ENCODE data around the gene FBXW7.
A peak's percentile ranks its signal among the peaks of the same experiment; 100 is the strongest.

The FBXW7 gene

GRCh38 chr4:152421576-152421975, 114.3 kb downstream of the FBXW7 start:
- no peak for DNase-seq

GRCh38 chr4:152419809-152420208, 116.1 kb downstream of the FBXW7 start:
- DNase-seq = no peak

GRCh38 chr4:152417673-152418072, 118.2 kb downstream of the FBXW7 start:
- no peak for DNase-seq

DNA sequence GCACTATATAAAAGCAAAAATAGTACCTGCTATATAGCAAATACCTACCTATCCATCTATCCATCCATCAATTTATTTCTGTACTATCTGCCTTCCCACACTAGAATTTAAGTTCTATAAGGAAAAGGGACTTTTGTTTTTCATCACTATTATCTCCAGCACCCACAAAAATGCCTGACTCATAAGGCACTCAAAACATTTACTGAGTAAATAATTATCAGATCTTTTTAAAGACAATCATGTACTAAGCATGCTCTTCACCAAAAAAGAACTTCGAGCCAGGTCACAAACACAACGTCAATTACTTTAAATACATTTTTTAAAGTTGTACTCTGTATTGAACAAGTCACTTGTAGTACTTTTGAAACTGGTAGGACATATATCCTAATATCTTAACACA, 119.9 kb downstream of the FBXW7 start:
- no peak for DNase-seq

GRCh38 chr4:152408514-152409327, 127.2 kb downstream of the FBXW7 start:
- no peak for DNase-seq

- DNase-seq = no peak
These were observed 134.5 kb downstream of the FBXW7 start for GRCh38 chr4:152401424-152401823.

DNA sequence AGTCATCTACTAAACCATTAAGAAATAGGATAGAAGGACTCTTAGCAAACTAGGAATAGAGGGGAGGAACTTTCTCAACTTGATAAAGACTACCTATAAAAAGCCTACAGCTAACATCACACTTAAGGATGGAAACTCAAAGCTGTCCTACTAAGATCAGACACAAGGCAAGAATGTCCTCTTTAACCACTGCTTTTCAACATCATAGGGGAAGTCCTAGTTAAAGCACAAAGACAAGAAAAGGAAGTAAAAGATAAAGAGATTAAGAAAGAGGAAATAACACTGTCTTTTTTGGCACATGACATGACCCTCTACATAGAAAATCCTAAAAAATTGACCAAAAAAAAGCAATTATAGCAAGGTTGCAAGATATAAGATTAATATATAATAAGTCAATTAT, 136.6 kb downstream of the FBXW7 start:
- no peak for DNase-seq

GRCh38 chr4:152398060-152398459, 137.8 kb downstream of the FBXW7 start:
- DNase-seq = no peak

- DNase-seq = no peak
These were observed 141.1 kb downstream of the FBXW7 start for GRCh38 chr4:152394791-152395190.

DNA sequence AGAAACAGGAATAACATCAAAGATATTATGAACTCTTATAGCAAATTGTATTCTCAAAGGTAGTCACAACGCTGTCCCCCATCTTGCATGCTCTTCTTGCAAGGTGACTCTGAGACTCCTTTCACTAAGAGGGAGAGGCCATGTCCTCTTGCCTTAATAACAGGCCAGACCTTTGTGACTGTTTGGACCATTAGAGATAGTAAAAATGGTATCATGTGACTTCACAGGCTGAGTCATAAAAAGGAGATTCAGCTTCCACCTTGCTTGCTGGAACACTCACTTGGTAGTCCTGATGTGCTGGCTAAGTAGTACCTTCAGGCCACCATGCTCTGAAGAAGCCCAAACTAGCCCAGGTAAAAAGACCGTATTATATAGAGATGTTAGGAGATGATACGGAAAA, 143.8 kb downstream of the FBXW7 start:
- DNase-seq = no peak

DNA sequence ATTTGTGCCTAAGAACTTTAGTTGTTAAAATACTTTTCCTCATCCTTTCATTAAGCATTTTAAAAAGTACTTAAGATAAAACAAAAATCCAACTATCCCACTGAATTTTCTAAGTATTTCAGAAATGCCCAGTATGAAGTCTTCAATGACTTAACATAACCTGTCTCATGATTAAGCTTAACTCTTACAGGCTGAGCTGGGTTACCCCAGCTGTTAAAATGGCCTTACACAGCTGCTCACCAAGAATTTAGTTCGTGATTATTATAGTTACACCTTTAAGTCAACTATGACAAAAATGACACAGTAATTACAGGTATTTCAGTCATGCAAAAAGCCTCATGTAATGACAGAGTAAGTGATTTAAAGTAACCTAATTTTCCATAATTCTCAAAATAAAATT, 145.7 kb downstream of the FBXW7 start:
- DNase-seq = no peak

GRCh38 chr4:152389359-152389758, 146.5 kb downstream of the FBXW7 start:
- no peak for DNase-seq

- no peak for DNase-seq
These were observed 150.3 kb downstream of the FBXW7 start for GRCh38 chr4:152385551-152385950.

DNA sequence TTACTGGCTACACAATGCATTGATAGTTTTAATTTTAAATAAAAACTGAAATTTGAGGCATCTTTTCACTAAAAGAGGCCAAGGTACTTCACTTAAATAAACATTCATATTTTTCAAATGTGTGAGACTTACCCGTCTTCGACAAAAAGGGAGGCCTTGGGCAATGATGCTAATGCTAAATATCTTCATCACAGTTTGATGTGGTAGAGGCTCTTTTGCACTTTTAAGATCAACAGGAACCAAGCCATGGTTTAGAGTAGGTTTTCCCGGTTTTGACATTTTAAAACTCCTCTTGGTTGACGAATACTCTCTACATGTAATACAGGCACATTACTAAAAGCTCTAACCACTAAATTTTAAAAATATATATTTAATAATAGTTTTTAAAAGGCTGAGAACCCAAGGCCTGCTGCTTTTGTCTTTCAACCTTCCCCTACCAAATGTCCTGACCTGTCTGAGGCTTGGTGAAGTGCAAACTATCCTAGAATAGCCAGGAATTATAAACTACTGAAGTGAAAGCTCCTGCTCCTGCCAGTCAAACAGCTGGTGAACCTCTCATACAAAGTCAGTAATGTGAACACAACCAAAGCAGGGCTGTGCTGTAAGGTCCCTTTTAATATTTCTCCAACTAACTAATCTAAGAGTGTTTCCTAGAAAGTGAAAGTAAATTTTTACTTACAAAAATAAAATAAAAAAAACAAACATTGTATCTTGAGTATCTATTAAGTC, 153.7 kb downstream of the FBXW7 start:
- no peak for DNase-seq

DNA sequence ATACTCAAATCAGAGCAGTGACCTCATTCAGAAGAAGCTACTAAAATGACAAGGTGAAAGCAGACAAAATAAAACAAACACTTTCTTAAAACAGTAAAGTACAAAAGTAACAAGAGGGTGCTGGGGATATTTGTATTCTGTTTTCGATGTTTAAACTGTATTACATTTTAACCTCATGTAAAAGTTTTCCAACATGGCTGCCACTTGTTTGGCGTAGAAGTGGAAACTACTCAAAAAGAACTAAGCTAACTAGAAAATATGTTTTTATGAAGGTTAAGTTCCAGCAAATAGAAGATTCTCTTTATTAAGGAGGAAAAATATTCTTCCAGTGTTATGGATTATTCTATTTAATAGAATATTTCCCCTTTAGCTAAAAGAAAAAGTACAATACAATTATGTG, 155.0 kb downstream of the FBXW7 start:
- DNase-seq = no peak

GRCh38 chr4:152380185-152380584, 155.7 kb downstream of the FBXW7 start:
- no peak for DNase-seq

- DNase-seq = no peak
These were observed 161.1 kb downstream of the FBXW7 start for GRCh38 chr4:152374606-152375285.

GRCh38 chr4:152374153-152374552, 161.7 kb downstream of the FBXW7 start:
- no peak for DNase-seq

- no peak for DNase-seq
These were observed 163.4 kb downstream of the FBXW7 start for GRCh38 chr4:152372444-152372843.

GRCh38 chr4:152369902-152370295, 166.0 kb downstream of the FBXW7 start:
- no peak for DNase-seq

GRCh38 chr4:152369203-152369901, 166.5 kb downstream of the FBXW7 start:
- DNase-seq = no peak

DNA sequence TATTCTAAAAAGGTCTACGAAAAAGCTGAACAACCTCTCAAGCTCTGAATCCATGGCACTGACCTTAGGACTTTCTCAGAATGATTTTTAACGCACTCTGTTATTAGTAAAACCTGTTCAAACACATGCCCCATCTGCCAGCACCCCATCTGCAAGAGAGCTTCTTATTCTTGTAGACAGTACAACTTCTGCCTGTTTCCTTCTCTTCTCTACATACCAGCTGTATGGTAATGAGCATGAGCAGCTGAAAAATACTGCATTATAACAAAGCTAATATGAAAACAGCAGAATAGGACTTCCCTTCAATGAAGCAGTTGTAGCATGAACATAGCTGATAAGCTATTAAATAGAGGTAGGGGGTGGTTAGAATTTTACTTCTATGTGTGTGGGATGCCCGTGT, 167.9 kb downstream of the FBXW7 start:
- peak; percentile 9 for DNase-seq

DNA sequence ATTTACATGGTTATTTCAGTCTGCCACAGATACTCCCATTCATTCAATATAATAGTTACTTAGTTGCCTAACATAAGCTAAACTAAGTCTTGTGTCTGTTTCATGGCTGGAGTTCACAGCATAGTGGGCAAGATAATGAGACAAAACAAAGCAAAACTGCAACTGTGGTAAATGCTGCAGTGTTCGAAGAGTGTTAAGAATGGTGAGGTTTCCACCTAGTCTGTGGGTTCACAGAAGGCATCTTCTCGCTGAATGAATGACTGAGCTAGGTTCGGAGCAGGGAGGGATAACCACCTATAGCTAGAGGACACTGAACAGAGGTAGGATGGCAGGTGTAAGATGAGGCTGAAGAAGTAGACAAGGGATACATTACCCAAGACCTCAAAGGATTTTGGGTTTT, 171.0 kb downstream of the FBXW7 start:
- DNase-seq = no peak

Measured in NCI-H2107 (cell line).